GM18909 (cell line): ENCODE measurements around the gene HCLS1.
"Not testable (repeated sequence)": the region's sequence is repeated elsewhere in the genome, so short reads cannot be mapped to it uniquely, and the experiment has no call there.

ENCODE experiments used
- ATAC-seq: cut with Tn5 transposase; IDR thresholded peaks from one replicate; pipeline ENCODE4 v1.9.1; 2021; ENCODE audit warnings: mild to moderate bottlenecking; ENCODE audit not compliant: unreplicated experiment, poor library complexity

HCLS1 gene, protein sequence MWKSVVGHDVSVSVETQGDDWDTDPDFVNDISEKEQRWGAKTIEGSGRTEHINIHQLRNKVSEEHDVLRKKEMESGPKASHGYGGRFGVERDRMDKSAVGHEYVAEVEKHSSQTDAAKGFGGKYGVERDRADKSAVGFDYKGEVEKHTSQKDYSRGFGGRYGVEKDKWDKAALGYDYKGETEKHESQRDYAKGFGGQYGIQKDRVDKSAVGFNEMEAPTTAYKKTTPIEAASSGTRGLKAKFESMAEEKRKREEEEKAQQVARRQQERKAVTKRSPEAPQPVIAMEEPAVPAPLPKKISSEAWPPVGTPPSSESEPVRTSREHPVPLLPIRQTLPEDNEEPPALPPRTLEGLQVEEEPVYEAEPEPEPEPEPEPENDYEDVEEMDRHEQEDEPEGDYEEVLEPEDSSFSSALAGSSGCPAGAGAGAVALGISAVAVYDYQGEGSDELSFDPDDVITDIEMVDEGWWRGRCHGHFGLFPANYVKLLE

DNA sequence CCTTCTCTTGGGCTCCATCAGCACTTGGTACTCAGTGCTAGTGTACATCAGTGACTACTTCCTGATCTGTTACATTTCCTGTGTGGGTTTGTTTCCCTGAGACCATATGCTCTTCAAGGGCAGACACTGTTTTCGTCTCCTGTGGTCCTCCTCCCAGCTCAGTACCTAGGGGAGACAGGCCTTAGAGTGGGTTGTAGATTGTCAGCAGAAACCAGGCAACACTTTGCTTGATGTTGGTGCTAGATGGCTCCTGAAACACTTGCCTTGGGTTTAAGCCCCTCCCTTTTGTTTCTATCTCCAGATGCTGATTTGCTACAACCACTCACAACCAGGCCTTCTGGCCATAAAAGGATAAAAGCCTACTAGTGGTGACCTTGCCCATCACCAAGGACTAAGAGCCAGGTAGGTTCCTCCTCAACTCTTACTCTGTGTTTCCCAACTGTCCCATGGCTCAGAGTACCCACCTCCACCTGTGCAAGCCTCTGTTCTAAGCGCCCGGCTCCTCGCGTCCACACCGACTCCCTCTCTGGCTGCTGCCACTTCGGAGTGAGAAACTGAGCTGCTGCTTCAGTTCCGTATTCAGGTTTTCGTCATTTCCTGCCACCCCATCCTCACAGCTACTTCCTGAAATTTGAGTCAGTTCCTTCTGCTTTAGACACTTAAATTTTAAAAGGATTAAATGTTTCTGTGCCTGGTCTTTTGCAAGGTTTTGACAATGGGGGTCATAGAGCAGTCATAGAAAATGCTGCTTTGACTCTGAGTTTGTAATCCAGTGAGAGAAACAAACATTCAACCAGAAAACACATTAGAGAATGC is at the start of gene HCLS1:
HCLS1 (minus strand) TSS at position 548 of the 816 bp plus-strand sequence. CDS start 2,556 bp downstream, outside the sequence.
- ATAC-seq: peak; percentile 86

DNA sequence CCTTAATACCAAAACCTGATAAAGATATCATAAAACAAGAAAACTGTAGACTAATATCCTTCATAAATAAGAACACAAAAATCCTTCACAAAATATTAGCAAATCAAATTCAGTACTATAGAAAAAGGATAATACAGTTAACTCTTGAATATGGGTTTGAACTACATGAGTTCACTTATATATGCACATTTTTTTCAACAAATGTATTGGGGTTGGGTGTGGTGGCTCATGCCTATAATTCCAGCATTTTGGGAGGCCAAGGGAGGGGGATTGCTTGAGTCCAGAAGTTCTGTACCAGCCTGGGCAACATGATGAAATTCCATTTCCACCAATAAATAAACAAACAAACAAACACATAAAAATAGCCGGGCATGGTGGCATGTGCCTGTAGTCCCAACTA is 49.6 kb upstream of the HCLS1 start:
- no peak for ATAC-seq

DNA sequence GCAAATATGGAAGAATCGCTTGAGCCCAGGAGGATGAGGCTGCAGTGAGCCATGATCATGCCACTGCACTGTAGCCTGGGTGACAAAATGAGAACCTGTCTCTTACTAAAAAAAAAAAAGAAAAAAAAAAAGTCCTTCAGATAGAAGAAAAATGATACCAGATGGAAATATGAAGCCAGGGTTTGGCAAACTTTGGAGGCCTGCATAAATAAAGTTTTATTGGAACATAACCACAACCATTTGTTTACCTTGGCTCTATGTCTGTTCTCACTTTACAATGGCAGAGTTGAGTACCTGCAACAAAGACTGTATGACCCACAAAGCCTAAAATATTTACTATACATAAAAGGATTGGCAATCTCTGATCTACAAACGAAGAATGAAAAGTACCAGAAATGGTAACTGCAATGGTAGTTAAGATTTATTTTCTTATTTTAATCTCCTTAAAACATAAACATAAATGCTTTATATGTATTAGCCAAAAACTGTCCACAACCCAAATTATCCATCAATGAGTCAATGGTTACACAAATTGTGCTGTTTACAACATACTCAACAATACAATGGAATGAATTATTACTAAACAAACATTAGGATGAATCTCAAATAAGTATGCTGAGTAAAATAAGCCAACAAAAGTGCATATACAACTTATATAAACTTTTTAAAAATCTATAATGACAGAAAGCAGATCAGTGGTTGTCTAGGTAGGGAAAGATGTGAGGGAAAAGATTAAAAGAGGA is 47.0 kb upstream of the HCLS1 start:
- ATAC-seq: no peak

DNA sequence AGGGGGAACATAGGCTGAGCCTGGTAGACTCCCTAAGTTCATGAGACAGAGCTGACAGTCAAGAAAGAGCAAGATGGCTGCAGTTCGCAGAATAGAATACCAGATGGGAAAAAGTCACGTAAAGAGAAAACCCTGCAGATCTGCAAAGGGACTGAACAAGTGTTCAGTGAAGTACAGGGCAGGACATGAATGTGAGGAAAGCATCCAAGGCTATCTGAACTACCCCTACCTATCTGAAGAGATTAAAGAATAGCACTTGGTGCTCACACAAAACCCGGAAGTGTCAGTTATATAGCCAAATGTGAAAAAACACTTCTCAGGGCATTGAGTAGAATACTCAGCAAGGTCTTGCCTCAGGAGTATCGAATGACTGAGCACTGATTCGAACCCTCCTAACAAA is 44.8 kb upstream of the HCLS1 start:
- no peak for ATAC-seq

DNA sequence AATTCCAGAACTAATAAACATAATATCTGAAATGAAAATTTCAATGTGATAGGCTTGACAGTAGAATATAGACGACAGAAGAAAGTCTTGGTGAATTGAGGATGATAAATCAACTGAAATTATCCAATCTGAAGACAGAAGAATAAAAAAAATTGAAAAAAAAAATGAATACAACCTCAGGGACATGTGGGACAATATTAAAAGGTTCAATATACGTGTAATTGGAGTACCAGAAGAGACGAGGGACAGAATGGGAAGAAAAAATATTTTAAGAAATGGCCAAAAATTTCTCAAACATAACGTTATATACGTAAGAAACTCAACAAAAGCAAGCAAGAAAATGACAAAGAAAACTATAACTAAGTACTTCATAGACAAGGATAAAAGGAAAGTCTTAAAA is 43.3 kb upstream of the HCLS1 start:
- no peak for ATAC-seq

DNA sequence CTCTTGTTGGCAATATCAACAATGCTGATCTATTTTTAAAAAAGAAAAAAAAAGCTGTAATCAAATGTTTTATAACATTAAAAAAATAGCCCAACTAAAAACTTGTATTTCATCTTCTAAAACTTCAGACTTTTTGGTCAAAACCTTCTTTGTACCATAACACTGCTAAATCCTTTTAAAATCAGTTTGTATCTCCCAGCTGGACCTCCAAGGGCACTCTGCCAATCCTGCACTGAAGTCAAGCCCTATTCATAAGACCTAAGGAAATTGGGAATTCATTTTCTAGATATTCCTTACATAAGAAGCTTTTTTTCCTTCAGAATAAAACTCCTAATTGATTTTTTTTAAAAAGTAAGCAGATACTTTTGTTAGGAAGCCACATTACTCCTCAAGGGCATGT is 38.2 kb upstream of the HCLS1 start:
- no peak for ATAC-seq

DNA sequence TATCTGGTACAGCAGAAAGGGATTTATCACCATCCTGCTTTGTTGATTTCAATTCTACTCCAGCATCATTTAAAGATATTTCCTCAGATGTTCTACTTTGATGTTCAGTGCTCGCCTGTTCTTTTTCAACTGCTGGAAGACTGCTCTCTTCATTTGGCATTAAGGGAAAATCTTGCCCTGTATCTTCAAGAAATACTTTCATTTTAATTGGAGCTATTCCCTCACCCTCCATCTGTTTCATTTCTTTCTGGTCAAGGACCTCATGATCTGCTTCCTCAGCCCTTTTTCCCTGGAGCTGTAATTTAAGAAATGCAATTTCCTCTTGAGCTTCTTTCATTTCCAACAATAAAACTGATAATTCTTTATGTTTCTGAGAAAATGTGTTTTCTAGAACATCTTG is 37.8 kb upstream of the HCLS1 start:
- no peak for ATAC-seq

DNA sequence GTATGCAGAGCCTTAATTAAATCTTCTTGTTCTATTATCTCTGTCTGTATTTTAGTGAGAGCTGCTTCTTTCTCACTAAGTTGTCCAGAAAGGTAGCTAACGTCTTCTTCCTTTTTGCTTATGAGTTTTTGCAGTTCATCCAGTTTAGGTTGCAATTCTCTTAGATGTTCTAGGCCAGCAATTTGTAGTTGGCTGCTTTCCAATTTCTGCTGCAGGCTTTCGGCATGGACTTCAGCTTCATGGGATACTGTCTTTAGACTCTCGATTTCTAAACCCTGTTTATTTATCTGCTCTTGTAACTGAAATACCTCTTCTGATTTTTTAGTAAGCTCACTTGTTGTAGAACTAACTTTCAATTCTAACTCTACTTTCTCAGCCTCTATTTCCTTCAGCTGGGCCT is 35.5 kb upstream of the HCLS1 start:
- ATAC-seq: no peak

DNA sequence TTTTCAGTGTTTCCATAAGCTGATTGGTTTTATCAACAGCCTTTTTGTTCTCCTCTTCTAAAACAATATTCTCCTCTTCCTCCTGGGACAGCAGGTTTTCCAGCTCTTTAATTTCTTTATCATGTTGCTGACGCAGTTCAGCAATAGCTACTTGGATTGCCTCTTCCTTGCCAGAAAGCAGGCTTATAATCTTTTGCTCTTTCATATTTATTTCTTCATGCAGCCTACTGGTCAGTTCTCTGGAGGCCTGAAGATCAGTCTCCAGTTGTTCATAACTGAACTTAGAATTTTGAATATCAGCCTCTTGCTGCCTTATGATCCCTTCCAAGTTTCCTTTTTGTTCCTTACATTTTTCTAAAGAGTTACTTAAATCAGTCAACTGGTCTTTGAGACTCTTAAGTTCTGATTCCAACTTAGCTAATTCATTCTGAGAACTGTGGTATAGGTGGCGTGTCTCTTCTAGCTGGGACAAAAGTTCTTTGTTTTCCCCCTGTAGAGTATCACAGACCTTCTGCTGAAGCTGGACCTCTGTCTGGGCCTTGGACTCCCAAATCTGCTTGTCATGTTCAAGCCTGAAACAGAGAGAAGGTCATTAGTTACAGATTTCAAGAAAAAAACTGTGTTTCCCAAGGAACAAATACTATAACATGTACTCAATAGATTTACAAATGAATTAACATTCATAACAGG is 31.5 kb upstream of the HCLS1 start:
- ATAC-seq: no peak

DNA sequence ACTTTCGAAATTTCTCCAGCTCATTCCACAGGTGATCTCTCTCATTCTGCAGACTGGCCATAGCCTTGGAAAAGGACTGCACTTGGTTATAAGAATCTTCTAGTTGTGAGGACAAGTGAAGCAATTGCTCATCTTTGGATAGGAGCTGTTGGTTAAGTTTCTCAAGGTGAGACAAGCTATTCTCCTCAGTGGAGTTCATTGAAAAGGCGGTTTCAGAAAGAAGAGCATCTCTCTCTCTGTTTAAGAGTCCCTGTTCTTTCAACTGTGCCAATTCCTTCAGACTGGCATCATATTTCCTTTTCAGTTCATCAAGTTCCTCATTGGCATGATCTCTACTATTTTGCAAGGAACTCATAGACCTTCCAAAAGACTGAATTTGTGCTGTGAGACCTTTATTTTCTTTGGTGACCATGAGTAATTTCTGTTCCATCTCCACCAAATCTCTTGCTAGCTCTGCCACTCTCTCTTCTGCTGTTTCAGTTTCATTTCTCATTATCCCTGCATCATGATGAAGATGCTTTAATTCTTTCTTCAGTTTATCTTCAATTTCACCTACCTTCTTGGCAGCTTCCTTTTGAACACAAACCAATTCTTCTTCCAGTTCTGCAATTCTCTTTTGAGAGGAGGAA is 30.2 kb upstream of the HCLS1 start:
- ATAC-seq: peak; percentile 84

DNA sequence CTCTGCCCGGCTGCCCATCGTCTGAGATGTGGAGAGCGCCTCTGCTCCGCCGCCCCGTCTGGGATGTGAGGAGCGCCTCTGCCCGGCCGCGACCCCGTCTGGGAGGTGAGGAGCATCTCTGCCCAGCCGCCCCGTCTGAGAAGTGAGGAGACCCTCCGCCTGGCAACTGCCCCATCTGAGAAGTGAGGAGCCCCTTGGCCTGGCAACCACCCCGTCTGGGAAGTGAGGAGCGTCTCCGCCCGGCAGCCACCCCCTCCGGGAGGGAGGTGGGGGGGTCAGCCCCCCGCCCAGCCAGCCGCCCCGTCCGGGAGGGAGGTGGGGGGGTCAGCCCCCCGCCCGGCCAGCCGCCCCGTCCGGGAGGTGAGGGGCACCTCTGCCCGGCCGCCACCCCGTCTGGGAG is 28.0 kb upstream of the HCLS1 start:
- not testable (repeated sequence) for ATAC-seq

DNA sequence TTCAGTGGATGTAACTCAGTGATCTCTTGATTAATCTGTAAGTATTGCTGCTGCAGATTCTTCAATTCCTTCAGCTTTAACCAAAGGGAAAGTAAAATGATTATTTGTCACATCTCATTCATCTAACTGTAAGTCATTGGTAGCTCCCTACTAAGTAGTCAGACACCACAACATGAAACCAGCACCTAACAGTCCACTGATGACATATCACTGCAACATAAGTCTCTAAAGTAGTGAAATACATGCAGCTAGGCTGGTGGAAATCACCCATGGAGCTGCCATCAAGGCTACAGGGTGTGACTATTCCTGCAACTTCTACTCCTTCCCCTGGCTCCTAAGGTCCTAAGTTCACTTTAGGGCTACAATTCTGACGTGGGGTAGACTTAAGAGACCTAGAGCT is 21.1 kb upstream of the HCLS1 start:
- no peak for ATAC-seq

DNA sequence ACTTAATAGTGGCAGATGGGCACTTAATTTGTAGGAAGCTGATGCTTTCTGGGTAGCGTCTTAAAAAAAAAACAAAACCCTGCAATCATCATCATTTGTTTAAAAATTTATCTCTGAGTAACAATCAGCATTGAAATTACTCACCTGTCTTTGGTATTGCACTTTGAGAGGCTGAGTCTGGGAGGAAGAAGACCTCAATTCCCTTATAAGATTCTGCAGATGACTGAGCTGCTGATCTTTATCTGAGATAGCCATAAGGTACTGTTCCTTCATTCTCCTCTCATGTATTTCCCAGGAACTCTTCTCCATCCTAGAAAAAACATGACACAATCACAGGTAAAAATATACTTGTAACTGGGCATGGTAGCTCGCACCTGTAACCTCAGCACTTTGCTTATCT is 16.4 kb upstream of the HCLS1 start:
- no peak for ATAC-seq

DNA sequence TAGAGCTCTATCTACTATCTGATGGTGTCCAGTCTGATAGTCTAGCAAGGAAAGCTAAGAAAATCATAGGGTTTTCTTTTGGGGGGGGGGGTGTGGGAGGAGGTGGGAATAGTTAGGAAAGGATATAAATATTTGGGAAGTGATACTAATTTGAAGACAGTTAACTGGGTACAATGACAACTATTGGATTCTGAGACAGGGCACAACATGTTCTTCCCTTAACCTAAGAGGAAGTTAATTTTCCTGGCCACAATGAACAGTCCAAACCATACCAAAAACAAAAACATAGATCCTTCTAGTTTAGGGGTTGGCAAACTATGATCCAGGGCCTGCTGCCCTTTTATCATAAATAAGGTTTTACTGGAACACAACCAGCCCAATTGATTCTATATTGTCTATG is 10.0 kb upstream of the HCLS1 start:
- ATAC-seq: no peak

DNA sequence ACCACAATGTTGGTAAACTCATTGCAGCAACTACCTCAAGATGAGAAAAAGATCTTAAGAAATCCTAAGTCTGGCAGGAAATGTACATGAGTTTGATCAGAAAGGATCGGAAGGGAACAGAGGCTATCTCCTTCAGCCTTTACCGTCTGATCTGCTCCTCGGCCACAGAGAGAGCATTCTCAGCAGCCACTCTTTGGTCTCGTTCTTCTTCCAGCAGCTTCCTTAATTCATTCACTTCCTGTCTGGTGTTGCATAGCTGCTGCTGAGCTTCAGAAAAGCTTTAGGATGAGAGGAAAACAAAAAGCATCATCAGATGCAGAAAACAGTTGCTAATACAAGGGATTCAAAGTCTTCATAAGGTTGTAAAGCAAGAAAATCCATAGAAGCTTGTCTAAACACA is 6.6 kb upstream of the HCLS1 start:
- ATAC-seq: no peak

DNA sequence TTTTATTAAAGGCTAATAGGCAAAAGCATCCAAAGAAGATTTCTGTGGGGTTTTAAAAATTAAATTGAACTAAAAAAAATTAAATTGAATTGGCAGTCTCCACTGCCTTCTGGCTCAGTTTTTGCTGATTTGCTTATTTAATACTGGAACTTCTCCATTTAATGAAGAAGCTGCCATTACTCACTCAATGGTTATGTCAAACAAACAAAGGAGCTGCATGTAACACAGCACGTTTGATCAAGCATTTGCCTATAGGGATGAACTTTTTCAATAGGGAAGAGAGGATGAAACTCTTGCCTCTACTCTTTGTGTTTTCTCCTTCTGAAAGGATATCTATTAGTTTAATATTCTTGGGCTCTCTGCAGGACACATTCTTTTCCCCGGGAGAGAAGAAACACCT is 4.8 kb upstream of the HCLS1 start:
- no peak for ATAC-seq

DNA sequence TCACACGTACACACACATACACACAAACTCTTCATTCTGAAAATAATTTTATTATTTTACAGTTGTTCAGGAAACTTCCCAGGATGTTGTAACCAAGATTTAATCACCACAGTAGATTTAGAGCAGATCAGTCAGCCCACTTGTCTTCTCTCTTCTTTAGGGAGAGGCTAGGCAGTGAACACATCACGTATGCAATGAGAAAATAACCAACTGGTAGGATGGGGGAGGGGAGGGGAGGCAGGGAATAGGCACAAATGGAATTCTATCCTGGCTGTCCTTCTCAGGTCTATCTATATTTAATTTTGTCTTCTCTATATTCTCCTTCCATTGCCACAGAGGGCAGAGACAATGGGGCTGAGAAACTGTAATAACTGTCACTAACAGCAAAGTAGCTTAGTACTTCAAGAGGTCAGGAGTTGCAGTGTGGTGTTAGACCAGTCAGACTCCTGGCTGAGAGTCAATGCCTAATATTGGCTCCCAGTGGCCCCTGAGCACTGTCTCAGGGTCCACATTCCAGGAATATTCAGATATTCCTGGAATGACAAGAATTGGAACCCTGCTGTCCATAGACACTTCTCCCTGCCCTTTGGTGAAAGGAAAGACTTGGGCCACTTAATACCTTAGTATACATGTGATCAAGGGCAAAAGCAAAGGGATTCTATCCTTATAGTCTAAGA is 2.6 kb upstream of the HCLS1 start:
- ATAC-seq: no peak

DNA sequence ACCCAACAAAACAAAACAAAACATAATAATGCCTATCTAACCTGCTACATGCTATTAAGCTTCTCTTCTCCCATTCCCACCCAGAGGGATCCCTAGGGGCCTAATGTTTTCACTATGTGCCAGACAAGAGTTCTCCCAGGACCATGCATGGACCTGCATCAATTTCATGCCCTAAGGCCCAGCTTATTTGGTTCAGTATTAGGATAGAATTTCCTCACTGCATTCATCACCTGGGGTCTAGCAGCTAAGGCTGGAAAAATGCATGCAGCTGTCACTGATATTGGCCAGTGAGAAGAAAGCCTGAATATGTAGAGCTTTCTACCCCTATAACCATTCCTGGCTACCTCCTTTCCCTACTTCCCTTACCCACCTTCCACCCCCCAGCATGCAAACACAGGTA is 2.0 kb upstream of the HCLS1 start:
- no peak for ATAC-seq

DNA sequence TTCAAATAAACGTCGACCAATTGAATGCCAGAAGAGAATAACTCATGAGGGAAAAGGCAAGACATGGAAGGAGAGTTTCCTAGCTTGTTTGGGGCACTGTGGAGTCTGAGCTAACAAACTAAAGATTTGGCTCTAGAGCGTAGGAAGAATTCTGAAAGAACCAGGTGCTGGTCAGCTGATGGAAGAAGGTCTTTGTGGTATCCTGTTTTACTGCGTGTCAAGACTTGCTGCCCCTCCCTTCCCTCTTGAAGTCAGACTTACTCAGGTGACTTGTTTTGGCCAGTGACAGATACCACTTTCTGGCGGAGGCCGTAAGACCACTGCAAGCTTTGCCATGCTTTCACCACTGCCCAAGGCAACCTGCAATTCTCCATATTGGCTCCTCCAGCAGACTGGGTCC is 673 bp upstream of the HCLS1 start:
- no peak for ATAC-seq
